Mucosa of rectum (tissue), 2 donors: ENCODE data around the gene CHST12.
A peak's percentile ranks its signal among the peaks of the same experiment; 100 is the strongest.
"Not testable (repeated sequence)": the region's sequence is repeated elsewhere in the genome, so short reads cannot be mapped to it uniquely, and the experiment has no call there.

ENCODE experiments used
- H3K27ac ChIP-seq, 2 donors: one replicate each; pipeline ENCODE4 v1.7.0; 2013; ENCODE audit warnings: inconsistent platforms in 2 of 2, low read depth in 2 of 2, low read length in 2 of 2
- H3K27me3 ChIP-seq, 2 donors: one replicate each; pipeline ENCODE4 v1.7.0; 2013; ENCODE audit warnings: low read length in 2 of 2; ENCODE audit not compliant: control insufficient read depth in 2 of 2, insufficient read depth in 2 of 2
- H3K36me3 ChIP-seq, 2 donors: one replicate each; pipeline ENCODE4 v1.7.0; 2013; ENCODE audit warnings: low read length in 2 of 2; ENCODE audit not compliant: control insufficient read depth in 2 of 2, insufficient read depth in 2 of 2
- H3K4me1 ChIP-seq, 2 donors: one replicate each; pipeline ENCODE4 v1.7.0; 2013; ENCODE audit warnings: low read length in 2 of 2, mild to moderate bottlenecking in 1 of 2; ENCODE audit not compliant: control insufficient read depth in 2 of 2, insufficient read depth in 2 of 2
- H3K4me3 ChIP-seq, 2 donors: one replicate each; pipeline ENCODE4 v1.7.0; 2013; ENCODE audit warnings: low read length in 2 of 2
- H3K9ac ChIP-seq, 2 donors: one replicate each; pipeline ENCODE4 v1.7.0; 2013; ENCODE audit warnings: low read length in 2 of 2, low read depth in 1 of 2, mild to moderate bottlenecking in 1 of 2
- H3K9me3 ChIP-seq, 2 donors: one replicate each; pipeline ENCODE4 v1.7.0; 2013; ENCODE audit warnings: low read length in 2 of 2; ENCODE audit not compliant: control insufficient read depth in 2 of 2
- donor health status: healthy.
- donor health status: Normal muscosa, but diverticular disease.

CHST12 gene

GRCh38 chr7:2412587-2413201 is 9.3 kb downstream of the CHST12 start:
- Histone ChIP-seq H3K9me3 (no peaks in the 10 kb centered on the region), H3K27ac (peak overlapping the region in 1 of 2 donors; percentile 35), H3K36me3 (no peaks in the 10 kb centered on the region), H3K4me1 (peaks cover 8 to 9% of the 10 kb centered on the region in 2 donors), H3K9ac (no peak overlapping the region), H3K27me3 (no peaks in the 10 kb centered on the region), H3K4me3 (no peak overlapping the region)

- Histone ChIP-seq H3K9ac (no peak overlapping the region), H3K27me3 (no peaks in the 10 kb centered on the region), H3K4me3 (no peak overlapping the region), H3K4me1 (peaks cover 5 to 7% of the 10 kb centered on the region in 2 donors), H3K27ac (no peak overlapping the region), H3K36me3 (no peaks in the 10 kb centered on the region), H3K9me3 (no peaks in the 10 kb centered on the region)
Observed at GRCh38 chr7:2416063-2416462, 12.7 kb downstream of the CHST12 start.

- H3K27me3 ChIP-seq, result no peaks in the 10 kb centered on the region
Observed at GRCh38 chr7:2416650-2417049, 13.2 kb downstream of the CHST12 start.

GRCh38 chr7:2417178-2417577 is 13.8 kb downstream of the CHST12 start:
- not testable (repeated sequence) for H3K36me3 ChIP-seq, H3K9me3 ChIP-seq, H3K4me3 ChIP-seq, H3K9ac ChIP-seq, H3K4me1 ChIP-seq, H3K27me3 ChIP-seq, H3K27ac ChIP-seq

More at GRCh38 chr7:2416650-2417049, 13.2 kb downstream of the CHST12 start:
- Histone ChIP-seq H3K9me3 (no peaks in the 10 kb centered on the region), H3K36me3 (no peaks in the 10 kb centered on the region), H3K27ac (no peak overlapping the region), H3K4me1 (peaks cover 5 to 7% of the 10 kb centered on the region in 2 donors), H3K4me3 (no peak overlapping the region), H3K9ac (no peak overlapping the region)

GRCh38 chr7:2417981-2418481 is 14.6 kb downstream of the CHST12 start:
- Histone ChIP-seq H3K36me3 (no peaks in the 10 kb centered on the region), H3K27me3 (no peaks in the 10 kb centered on the region), H3K9me3 (no peaks in the 10 kb centered on the region), H3K4me3 (no peak overlapping the region), H3K4me1 (no peaks in the 10 kb centered on the region), H3K9ac (no peak overlapping the region), H3K27ac (no peak overlapping the region)

- H3K4me3 ChIP-seq, result no peak overlapping the region
- H3K27ac ChIP-seq, result no peak overlapping the region
- no peaks in the 10 kb centered on the region for H3K4me1 ChIP-seq
- H3K9me3 ChIP-seq, result no peaks in the 10 kb centered on the region
- no peaks in the 10 kb centered on the region for H3K36me3 ChIP-seq
- no peak overlapping the region for H3K9ac ChIP-seq
- no peaks in the 10 kb centered on the region for H3K27me3 ChIP-seq
Observed at GRCh38 chr7:2420216-2420933, 17.0 kb downstream of the CHST12 start.

GRCh38 chr7:2421943-2422310 is 18.5 kb downstream of the CHST12 start:
- Histone ChIP-seq H3K27ac (no peak overlapping the region), H3K27me3 (no peaks in the 10 kb centered on the region), H3K36me3 (no peaks in the 10 kb centered on the region), H3K9me3 (no peaks in the 10 kb centered on the region), H3K9ac (no peak overlapping the region), H3K4me3 (no peak overlapping the region), H3K4me1 (no peaks in the 10 kb centered on the region)

- H3K27me3 ChIP-seq, result no peaks in the 10 kb centered on the region
Observed at GRCh38 chr7:2425749-2426148, 22.3 kb downstream of the CHST12 start.

GRCh38 chr7:2431260-2431867 is 28.0 kb downstream of the CHST12 start:
- peaks cover 12 to 18% of the 10 kb centered on the region in 2 donors for H3K36me3 ChIP-seq
- no peak overlapping the region for H3K9ac ChIP-seq

More at GRCh38 chr7:2425749-2426148, 22.3 kb downstream of the CHST12 start:
- Histone ChIP-seq H3K9ac (no peak overlapping the region), H3K27ac (no peak overlapping the region), H3K4me3 (no peak overlapping the region), H3K9me3 (no peaks in the 10 kb centered on the region), H3K36me3 (no peaks in the 10 kb centered on the region), H3K4me1 (no peaks in the 10 kb centered on the region)

More at GRCh38 chr7:2431260-2431867, 28.0 kb downstream of the CHST12 start:
- Histone ChIP-seq H3K4me3 (no peak overlapping the region), H3K27me3 (no peaks in the 10 kb centered on the region), H3K27ac (no peak overlapping the region), H3K4me1 (peaks cover 2 to 6% of the 10 kb centered on the region in 2 donors), H3K9me3 (no peaks in the 10 kb centered on the region)
